NCI-H2196 treated with DMSO at 0.1 percent for 48 hours (cell line): ENCODE measurements around the gene TRAF3.

Source experiments
- DNase-seq: peaks from one replicate; lab custom pipeline; 2025; ENCODE audit not compliant: unreplicated experiment; lab: John Stamatoyannopoulos, UW

TRAF3 gene

DNA sequence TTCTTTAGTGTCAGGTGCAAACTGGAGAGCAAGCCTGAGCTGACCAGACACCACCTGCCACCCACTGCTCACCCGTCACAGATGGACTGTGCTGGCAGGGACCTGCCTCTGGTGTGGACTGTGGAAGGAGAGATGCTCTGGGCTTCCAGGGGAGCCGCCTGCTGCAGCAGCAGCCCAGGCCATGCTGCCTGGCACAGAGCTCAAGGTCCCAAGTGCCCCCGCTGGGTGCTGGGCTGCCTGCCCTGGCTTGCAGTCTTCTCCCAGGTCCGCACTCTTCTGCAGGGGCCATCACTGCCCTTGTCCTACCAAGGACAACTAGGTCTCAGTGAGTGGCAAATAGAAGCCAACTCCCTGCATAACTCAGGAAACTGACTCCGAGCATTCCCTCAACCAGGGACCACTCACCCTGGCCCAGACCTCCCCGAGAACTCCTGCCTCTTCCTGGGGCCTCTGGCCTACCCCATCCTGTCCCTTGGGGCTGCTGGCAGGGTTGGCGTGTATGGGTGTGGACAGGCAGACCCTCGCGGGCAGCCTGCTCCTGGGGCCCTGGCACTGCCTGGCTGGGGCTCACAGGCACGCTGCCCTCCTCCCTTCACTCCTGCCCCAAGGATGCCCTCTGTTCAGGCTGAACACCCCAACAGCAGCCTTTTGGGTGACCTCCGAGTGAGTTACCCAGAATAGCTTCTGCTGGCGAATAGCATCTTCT lies 154.5 kb downstream of the TRAF3 start:
- DNase-seq = no peak

DNA sequence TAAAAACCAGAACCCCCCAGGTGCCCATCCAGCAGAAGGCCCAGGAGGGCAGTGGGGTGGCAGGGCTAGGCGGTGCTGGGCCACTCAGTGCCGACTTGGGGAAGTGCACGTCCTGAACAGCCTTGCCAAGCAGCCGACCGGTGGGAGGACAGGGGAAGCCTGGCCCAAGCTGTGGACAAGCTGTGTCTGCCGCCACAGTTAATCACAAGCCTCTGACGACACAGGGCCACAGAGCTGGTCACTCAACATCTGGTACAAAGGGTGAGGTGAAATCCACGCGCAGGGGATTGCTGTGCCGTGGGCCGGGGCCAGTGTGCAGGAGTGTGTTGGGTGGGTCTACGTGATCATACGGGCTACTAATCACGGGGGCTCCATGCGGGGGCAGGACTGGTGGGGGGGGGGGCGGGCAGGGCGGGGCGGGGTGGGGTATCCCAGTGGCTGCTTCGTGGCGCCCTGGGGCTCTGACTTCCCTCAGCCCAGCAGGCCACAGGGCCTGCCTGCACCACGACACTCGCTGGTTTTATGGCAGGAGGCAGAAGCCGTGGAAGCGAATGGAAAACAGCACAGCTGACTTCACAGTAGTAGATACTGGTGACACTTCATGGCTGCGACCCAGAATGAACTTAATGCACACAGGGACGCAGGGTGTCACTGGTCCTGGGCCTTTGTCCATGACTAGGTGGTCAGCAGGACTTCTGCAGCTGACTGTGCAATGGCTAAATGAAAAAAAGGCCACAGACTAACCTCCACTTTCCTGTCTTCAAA lies 155.4 kb downstream of the TRAF3 start:
- no peak for DNase-seq

DNA sequence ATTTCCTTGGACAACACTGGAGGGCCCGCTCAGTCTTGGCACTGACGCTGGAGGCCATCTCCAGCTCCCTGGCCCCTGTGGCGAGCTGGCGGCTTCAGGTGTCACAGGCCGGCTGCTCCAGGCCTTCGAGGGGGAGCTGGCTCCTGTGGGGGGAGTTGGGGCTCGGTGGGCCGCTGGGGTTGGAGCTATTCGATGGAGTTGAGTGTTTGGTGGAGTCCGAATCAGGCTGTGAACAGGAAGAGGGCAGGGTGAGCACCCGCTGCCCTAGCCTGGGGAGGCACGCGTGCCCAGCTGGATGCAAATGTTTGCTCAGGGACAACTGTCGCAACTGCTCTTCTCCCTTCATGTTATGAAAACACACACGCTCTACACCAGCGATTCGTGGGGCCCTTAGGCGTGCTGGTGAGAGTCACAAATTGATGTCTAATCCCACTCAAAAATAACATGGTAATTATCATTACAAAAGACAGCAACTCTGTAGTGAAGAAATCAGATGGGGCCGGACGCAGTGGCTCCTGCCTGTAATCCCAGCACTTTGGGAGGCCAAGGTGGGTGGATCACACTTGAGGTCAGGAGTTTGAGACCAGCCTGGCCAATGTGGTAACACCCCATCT lies 156.5 kb downstream of the TRAF3 start:
- DNase-seq = no peak

DNA sequence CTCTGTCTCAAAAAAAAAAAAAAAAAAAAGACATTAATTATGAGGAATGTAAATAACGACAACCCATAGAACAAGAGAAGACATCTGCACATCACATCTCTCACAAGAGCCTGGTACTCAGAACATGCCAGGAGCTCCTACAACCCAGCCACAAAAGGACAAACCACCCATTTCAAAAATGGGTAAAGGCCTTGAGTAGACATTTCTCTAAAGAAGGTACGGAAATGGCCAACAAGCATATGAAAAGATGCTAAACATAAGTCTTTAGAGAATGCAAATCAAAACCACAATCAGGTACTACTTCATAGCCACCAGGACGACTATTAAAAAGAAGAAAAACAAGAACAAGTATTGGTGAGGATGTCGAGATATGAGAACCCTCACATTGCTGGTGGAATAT lies 158.5 kb downstream of the TRAF3 start:
- no peak for DNase-seq

DNA sequence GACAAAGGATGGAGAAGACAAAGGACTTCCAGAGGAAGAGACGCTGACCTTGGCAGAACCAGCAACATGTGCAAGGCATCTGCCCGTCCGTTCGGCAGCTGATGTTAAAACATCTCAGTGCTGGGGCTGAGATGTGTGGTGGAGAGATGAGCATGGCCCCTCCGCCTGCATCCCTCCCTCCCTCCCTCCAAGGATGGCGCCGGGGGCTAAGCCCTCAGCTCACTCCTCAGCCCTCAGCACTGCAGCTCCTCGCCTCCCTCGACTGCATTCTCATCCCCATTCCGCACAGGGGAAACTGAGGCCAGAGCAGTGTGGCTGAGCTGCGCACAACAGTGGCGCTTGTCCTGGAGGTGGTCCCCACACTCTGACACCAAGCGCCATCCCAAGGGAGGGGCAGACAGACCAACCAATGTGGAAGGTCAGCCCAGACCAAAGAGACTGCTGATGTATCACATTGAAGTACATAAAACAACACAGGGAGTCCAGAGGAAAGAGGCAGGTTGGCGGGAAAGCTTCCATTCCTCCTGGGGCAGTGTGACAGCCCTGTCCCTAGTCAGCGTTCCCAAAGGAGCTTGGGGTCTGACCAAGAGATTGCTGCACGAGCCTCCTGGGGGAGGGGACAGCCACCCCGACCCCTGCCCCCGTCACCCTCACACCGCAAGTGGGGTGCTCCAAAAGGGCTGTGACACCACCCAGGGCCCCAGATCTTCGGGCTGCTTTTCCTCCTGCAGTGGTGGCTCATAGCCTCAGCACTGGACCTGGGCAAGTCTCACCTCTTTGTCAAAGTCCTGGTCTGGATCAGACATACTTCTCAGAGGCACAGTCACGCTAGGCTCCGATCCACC lies 160.3 kb downstream of the TRAF3 start:
- DNase-seq = no peak

DNA sequence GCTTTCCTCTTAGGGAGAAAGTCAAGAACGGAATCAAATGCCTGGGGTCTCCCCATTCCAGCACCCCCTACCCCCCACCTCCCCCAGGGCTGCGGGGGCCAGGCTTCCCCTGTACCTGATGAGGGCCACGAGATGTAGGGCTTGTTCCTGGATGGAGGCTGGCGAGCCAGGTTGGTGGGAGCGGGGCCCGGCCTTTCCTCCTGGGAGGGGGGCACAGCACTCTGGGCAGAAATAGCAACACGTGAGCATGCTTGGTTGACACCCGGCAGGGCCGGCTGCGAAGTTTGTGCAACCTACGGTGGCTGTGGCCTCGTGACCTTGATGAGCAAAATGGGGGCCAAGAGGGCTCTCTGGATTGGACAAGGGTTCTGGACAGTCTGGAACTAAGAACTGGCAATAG lies 160.9 kb downstream of the TRAF3 start:
- DNase-seq = no peak

DNA sequence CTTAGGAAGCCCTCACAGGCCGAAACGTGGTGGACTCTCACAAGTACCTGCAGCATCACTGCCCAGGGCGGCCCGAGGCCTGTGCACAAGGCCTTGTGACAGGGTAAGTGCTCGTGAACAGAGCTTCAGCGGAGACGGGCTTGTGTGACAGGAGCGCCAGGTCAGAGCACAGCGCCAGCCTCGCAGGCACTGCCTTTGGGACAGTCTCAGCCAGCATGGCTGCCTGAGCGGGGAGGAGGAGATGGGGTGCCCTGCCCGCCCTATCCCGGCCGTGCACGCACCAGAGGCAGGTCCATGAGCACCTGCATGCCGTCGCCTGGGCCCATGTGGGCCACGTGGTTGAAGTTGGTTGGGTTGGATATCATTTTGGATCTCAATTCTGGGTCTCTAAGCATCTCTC lies 162.1 kb downstream of the TRAF3 start:
- DNase-seq = no peak

DNA sequence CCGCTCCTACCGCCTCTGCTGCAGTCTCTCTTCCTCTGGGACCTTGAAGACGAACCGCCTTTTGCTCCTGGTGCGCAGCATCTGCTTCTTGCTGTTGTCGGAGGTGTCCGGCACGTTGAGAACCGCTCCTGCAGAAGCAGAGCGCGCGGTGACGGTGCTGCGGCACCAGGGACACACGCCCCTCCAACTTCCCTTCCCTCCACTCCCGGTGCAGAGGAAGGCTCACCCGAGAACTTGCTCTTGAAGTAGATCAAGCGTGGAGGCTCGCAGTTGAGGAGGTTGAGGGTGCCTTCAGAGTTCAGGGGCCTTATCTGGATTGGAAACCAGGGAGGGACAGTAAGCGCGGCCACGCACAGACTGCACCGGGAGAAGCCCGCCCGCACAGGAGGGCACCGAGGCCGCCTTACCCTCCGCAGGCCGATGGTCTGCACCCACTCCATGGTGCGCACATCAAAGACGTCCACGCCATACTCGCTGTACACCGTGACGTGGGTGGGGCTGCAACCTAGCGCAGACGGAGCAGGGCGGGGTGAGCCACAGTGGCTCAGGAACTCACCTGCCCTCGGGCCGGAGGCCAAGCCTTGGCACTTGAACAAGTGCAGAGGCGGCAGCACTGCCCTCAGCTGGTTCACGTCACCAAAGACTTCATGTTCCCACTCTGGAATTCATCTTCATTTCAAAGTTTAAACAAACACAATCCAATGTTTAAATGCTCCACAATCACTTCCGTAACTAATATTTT lies 162.7 kb downstream of the TRAF3 start:
- no peak for DNase-seq

GRCh38 chr14:102940729-102941362 lies 163.6 kb downstream of the TRAF3 start:
- no peak for DNase-seq

GRCh38 chr14:102941419-102942011 lies 164.3 kb downstream of the TRAF3 start:
- no peak for DNase-seq

DNA sequence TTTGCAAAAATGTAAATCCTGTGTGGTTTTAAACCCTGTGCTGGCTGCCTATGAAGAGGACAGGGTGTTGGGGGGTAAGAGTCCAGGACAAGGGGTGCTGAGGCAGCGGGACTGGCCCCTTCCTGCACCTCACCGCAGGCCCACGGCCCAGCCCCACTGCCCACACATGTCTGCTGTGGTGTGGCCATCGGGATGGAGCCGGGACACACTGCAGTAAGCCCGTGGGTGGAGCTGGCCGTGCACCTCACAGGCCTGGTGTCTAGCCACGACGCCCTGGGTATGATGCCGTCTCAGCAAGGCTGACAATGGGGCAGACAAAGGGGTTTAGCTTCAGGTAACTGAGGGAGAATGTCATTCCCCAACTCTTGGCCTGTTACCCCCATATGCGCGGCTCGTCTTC lies 164.8 kb downstream of the TRAF3 start:
- DNase-seq = no peak

GRCh38 chr14:102943454-102943853 lies 166.2 kb downstream of the TRAF3 start:
- no peak for DNase-seq

DNA sequence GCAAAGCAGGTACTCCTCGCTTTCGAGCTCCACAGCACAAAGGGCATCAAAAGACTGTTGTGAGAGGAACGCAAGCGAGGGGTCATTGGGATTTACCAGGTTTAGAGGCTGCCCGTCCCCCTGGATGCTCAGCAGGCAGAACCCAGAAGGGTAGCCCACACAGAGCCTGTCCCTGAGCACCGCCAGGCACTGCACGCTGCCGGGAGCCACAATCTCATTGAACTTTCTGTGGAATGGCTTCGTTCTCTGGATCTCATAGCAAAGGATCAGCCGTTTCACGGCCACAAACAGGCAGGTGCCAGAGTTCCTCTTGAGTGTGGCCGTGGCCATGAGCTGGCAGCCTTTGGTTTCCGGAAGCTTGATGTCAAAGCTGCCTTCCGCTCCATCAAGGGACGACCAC lies 166.7 kb downstream of the TRAF3 start:
- DNase-seq = no peak

GRCh38 chr14:102944448-102945330 lies 167.4 kb downstream of the TRAF3 start:
- DNase-seq = no peak

DNA sequence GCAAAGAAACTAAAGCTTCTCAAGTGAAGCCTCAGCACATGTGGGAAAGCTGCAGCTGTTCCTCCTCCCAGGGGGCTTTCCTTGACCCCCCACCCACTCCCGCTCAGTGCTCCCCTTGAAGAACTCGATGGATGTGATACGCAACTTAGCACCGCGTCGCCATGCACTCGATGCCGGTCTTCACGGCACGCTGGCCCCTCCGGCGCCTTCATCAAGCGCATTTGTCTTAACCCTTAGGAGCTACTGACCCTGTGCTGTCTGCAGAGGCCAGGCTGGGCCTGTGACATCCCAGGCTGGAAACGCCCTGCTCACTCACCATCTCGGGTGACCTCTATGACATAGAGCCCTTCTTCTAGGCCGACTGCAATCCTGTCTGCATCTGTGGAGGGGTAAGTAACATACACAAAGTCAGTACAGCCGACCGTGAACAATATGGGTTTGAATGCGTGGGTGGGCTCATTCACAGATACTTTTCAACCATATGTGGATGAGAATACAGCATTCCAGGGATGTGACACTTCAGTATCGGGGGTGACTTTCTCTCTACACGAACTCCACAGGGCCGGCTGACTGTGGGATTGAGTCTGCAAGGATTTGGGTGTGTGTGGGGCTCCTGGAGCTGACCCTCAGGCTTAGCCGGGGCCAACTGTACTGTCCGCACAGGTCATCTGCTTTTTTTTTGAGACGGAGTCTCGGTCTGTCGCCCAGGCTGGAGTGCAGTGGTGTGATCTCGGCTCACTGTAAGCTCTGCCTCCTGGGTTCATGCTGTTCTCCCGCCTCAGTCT lies 168.3 kb downstream of the TRAF3 start:
- no peak for DNase-seq

DNA sequence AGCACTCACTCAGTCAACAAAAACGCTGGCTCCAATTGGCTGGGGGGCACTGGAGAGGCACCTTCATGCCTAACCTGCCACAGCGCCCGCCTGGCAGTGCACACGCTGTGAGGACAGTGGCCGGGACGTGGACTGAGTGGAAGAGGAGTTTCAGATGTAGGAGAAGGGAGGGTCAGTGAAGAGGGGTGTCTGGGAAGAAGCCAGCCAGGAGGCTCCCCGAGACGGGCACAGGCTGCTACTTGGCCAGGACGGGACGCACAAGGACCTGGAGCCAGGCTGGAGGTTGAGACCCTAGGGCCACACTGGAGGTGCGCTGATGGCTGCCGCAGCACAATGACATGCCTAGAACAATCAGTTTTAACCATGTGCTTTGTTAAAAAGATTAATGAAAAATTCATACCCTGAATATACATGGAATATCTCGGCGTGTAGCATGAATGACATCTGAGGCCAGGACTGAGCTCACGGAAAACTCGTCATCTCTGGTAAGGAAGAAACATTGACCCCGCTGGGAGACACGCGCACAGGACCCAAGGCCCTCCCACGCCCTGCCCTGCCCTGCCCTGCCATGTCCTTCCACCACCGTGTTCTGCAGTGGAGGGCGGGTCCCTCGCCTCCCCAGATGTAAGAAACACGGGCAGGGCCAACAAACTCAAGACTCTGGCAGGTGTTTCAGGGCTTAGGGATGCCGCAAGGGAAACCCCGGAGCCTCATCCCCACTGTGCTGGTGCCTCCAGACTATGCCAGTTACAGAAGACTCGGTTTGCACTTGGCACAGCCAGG lies 170.3 kb downstream of the TRAF3 start:
- DNase-seq = no peak

DNA sequence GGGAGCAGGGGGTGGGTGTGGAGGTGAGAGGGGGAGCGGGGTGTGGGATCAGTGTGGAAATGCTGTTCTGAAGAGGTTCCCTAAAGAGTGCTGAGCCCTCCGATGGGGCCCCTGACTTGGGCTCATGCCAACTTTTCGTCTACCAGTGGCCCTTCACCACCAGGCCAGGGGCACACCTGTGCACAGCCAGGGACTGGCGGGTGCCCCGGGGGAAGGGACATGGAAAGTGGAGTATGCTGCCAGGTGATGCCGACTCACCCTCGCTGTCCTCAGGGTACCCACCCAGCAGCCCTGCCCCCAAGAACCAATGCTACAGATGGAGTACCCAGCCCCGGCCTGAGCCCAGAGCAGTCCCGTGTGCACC lies 171.4 kb downstream of the TRAF3 start:
- DNase-seq = no peak
